SK-N-SH (cell line): Measurements from ENCODE around the gene CLEC4G. TPM values are rescaled to one million over a fixed set of nuclear protein-coding genes. Genes with fewer than 3 reads are reported as not detected.
"Not testable (repeated sequence)": the region's sequence is repeated elsewhere in the genome, so short reads cannot be mapped to it uniquely, and the experiment has no call there.

ENCODE experiments used
- CTCF ChIA-PET: fragments of 300-600, 350-600 bp; formaldehyde crosslinking; extraction: SDS; loops from one replicate; lab custom pipeline; 2021; lab: Yijun Ruan, JAX
- POLR2A ChIA-PET: fragments of 350-600 bp; sonication (Branson Sonifier 250); formaldehyde crosslinking; extraction: SDS; loops from one replicate; lab custom pipeline; 2020; ENCODE audit warnings: antibody characterized with exemption, inconsistent platforms; lab: Yijun Ruan, JAX
- DNase-seq: peaks from one replicate; pipeline ENCODE4 v3.0.0; 2012
- H2AFZ ChIP-seq: fragments of 200-600 bp; sonication (generic); 2 replicates; pipeline ENCODE4 v1.8.1; 2016; ENCODE audit warnings: antibody characterized with exemption, mild to moderate bottlenecking, low read depth
- H3F3A ChIP-seq: fragments of 200-600 bp; sonication (generic); replicated peaks from 2 replicates; pipeline ENCODE3; 2016; ENCODE audit warnings: antibody characterized with exemption, mild to moderate bottlenecking; ENCODE audit not compliant: insufficient read depth
- H3K27ac ChIP-seq, 2 experiments: fragments of 200-500 bp in 1 of 2; fragments of 200-600 bp in 1 of 2; sonication (Bioruptor generic) in 1 of 2; sonication (generic), shearing (Covaris generic) in 1 of 2; 2 replicates each; pipeline versions ENCODE4 v1.5.1 to v1.6.1; 2014 to 2016; ENCODE audit warnings: low read depth in 2 of 2, inconsistent platforms in 1 of 2, low read length in 1 of 2, mild to moderate bottlenecking in 1 of 2, mixed read lengths in 1 of 2
- H3K27me3 ChIP-seq: fragments of 200-600 bp; sonication (generic), shearing (Covaris generic); 2 replicates; pipeline ENCODE4 v1.6.1; 2016; ENCODE audit warnings: mixed run types; ENCODE audit not compliant: insufficient read depth
- H3K36me3 ChIP-seq, 2 experiments: fragments of 200-500 bp in 1 of 2; fragments of 200-600 bp in 1 of 2; sonication (Bioruptor generic) in 1 of 2; sonication (generic) in 1 of 2; replicated peaks in 1 of 2; 2 replicates each; pipeline versions ENCODE3 to v1.5.1; 2014 to 2016; ENCODE audit warnings: low read length in 1 of 2, mild to moderate bottlenecking in 1 of 2; ENCODE audit not compliant: insufficient read depth in 2 of 2, control insufficient read depth in 1 of 2
- H3K4me1 ChIP-seq, 2 experiments: fragments of 200-500 bp in 1 of 2; fragments of 200-600 bp in 1 of 2; sonication (Bioruptor generic) in 1 of 2; sonication (generic), shearing (Covaris generic) in 1 of 2; 2 replicates each; pipeline versions ENCODE4 v1.5.1 to v1.6.1; 2014 to 2016; ENCODE audit warnings: low read depth in 1 of 2, low read length in 1 of 2, mixed run types in 1 of 2; ENCODE audit not compliant: insufficient read depth in 2 of 2, control insufficient read depth in 1 of 2
- H3K4me2 ChIP-seq: fragments of 200-600 bp; sonication (generic), shearing (Covaris generic); 2 replicates; pipeline ENCODE4 v1.6.1; 2017; ENCODE audit warnings: mixed run types
- H3K4me3 ChIP-seq, 2 experiments: fragments of 200-500 bp in 1 of 2; fragments of 200-600 bp in 1 of 2; sonication (Bioruptor generic) in 1 of 2; sonication (generic), shearing (Covaris generic) in 1 of 2; 2 replicates each; pipeline versions ENCODE4 v1.5.1 to v1.8.1; 2014 to 2016; ENCODE audit warnings: low read depth in 2 of 2, inconsistent platforms in 1 of 2, low read length in 1 of 2, mild to moderate bottlenecking in 1 of 2, mixed read lengths in 1 of 2, moderate library complexity in 1 of 2
- H3K79me2 ChIP-seq: fragments of 200-600 bp; sonication (generic); 2 replicates; pipeline ENCODE4 v1.8.1; 2017; ENCODE audit warnings: mild to moderate bottlenecking; ENCODE audit not compliant: insufficient read depth
- H3K9ac ChIP-seq: fragments of 200-600 bp; sonication (generic); 2 replicates; pipeline ENCODE4 v1.6.1; 2017; ENCODE audit warnings: mixed run types
- H3K9me2 ChIP-seq: fragments of 200-600 bp; sonication (generic); 2 replicates; pipeline ENCODE4 v1.6.1; 2017; ENCODE audit warnings: mixed run types
- H3K9me3 ChIP-seq: fragments of 200-600 bp; sonication (generic); 2 replicates; pipeline ENCODE4 v1.6.1; 2017; ENCODE audit warnings: mixed run types, mild to moderate bottlenecking, moderate library complexity
- H4K20me1 ChIP-seq: fragments of 200-600 bp; sonication (generic); 2 replicates; pipeline ENCODE4 v1.6.1; 2017; ENCODE audit warnings: mild to moderate bottlenecking, mixed run types; ENCODE audit not compliant: insufficient read depth
- CTCF ChIP-seq: fragments of 200-600 bp; sonication (generic); IDR thresholded peaks from 2 replicates; pipeline ENCODE4 v1.6.1; 2017; ENCODE audit warnings: antibody characterized with exemption, mild to moderate bottlenecking, moderate library complexity
- EP300 ChIP-seq, 2 experiments: IDR thresholded peaks; 2 replicates each; pipeline versions ENCODE4 v1.4.0 to v1.6.1; 2012; ENCODE audit warnings: borderline replicate concordance in 1 of 2, low read depth in 1 of 2, low read length in 1 of 2
- EZH2phosphoT487 ChIP-seq: fragments of 200-600 bp; sonication (generic); IDR thresholded peaks from 2 replicates; pipeline ENCODE4 v1.6.1; 2017; ENCODE audit warnings: low read depth, mixed run types, mild to moderate bottlenecking, antibody characterized with exemption, moderate library complexity, borderline replicate concordance
- GABPA ChIP-seq: IDR thresholded peaks from 2 replicates; pipeline ENCODE4 v1.4.0; 2012; ENCODE audit warnings: low read depth, mild to moderate bottlenecking
- IRF3 ChIP-seq: fragments of 150-350 bp; IDR thresholded peaks from 2 replicates; pipeline ENCODE4 v1.6.1; 2016; ENCODE audit warnings: mild to moderate bottlenecking, low read depth, low read length
- JUND ChIP-seq: IDR thresholded peaks from 2 replicates; pipeline ENCODE4 v1.4.0; 2012
- MAX ChIP-seq: IDR thresholded peaks from 2 replicates; pipeline ENCODE4 v1.4.0; 2012; ENCODE audit warnings: low read depth
- MXI1 ChIP-seq: IDR thresholded peaks from 2 replicates; pipeline ENCODE4 v1.6.1; 2012; ENCODE audit warnings: mild to moderate bottlenecking, low read depth, low read length, improper control_type of control experiment
- POLR2AphosphoS5 ChIP-seq: IDR thresholded peaks from 2 replicates; pipeline ENCODE4 v1.6.1; 2012; ENCODE audit warnings: low read depth, low read length
- RCOR1 ChIP-seq: fragments of 150-350 bp; IDR thresholded peaks from 2 replicates; pipeline ENCODE4 v1.6.1; 2017; ENCODE audit warnings: antibody characterized with exemption, low read length
- REST ChIP-seq: IDR thresholded peaks from 2 replicates; pipeline ENCODE4 v1.6.1; 2012; ENCODE audit warnings: mild to moderate bottlenecking, low read depth, low read length, moderate library complexity
- RFX5 ChIP-seq: IDR thresholded peaks from 2 replicates; pipeline ENCODE4 v1.6.1; 2012; ENCODE audit warnings: mild to moderate bottlenecking, improper control_type of control experiment, low read length
- RXRA ChIP-seq: IDR thresholded peaks from 2 replicates; pipeline ENCODE4 v1.4.0; 2012; ENCODE audit warnings: low read depth, mild to moderate bottlenecking, borderline replicate concordance
- TAF1 ChIP-seq: IDR thresholded peaks from 2 replicates; pipeline ENCODE4 v1.6.1; 2012; ENCODE audit warnings: low read depth, mild to moderate bottlenecking, low read length, moderate library complexity, borderline replicate concordance
- WGBS: methylation state at CpG from one replicate; pipeline ENCODE4 v1.1.6; 2017; ENCODE audit warnings: low lambda C conversion rate; 5-methylcytosine and 5-hydroxymethylcytosine counted together
- polyA plus RNA-seq, 3 experiments: library from polyadenylated mRNA; depleted of rRNA; stranded (reverse); fragments of >200 nt; gene quantifications; 2 replicates each; pipeline ENCODE4 v1.2.3, GENCODE V29; 2012

The CLEC4G gene
- polyA plus RNA-seq, 1 of the 3 experiments (the other 2 are of a cell fraction): not detected

- H3K27ac ChIP-seq, H3K9ac ChIP-seq, H4K20me1 ChIP-seq, H3K9me2 ChIP-seq, H3F3A ChIP-seq, DNase-seq, H3K79me2 ChIP-seq, H3K36me3 ChIP-seq, H2AFZ ChIP-seq, H3K9me3 ChIP-seq, CTCF ChIA-PET, H3K4me3 ChIP-seq, H3K4me1 ChIP-seq, POLR2A ChIA-PET, H3K4me2 ChIP-seq: not testable (repeated sequence)
- H3K27me3 ChIP-seq: peaks cover 46% of the 10 kb centered on the region
- WGBS: no CpG with 5 or more reads among the region's 2 CpGs
These were observed 33.1 kb upstream of the CLEC4G start for GRCh38 chr19:7765043-7765442.

GRCh38 chr19:7764157-7764556 lies 32.2 kb upstream of the CLEC4G start:
- DNase-seq, H3K4me3 ChIP-seq, H3K36me3 ChIP-seq, H3K79me2 ChIP-seq, H3F3A ChIP-seq, H3K9me2 ChIP-seq, H3K9ac ChIP-seq, H3K4me2 ChIP-seq, POLR2A ChIA-PET, H3K9me3 ChIP-seq, H3K27ac ChIP-seq, CTCF ChIA-PET, H3K4me1 ChIP-seq, H2AFZ ChIP-seq, H4K20me1 ChIP-seq: not testable (repeated sequence)
- peaks cover 43% of the 10 kb centered on the region for H3K27me3 ChIP-seq
- 4% methylated on average over 3 of the region's 3 CpGs for whole genome bisulfite sequencing

GRCh38 chr19:7763696-7764095 lies 31.8 kb upstream of the CLEC4G start:
- 0% methylated on average over 1 of the region's 1 CpG for WGBS
- Histone ChIP-seq H3K9ac (no peak overlapping the region), H3F3A (no peaks in the 10 kb centered on the region), H3K4me3 (no peak overlapping the region), H3K36me3 (no peaks in the 10 kb centered on the region), H3K4me1 (no peaks in the 10 kb centered on the region), H3K9me2 (no peaks in the 10 kb centered on the region), H3K4me2 (no peak overlapping the region), H4K20me1 (no peaks in the 10 kb centered on the region), H3K79me2 (no peaks in the 10 kb centered on the region)
- ChIA-PET CTCF (interaction anchor here (0.7 to 1.6 kb wide), 3 partner anchors 36 to 417 kb away, joined by 3 to 5 read pairs (median 4); partner anchors contain the start of gene TRAPPC5), POLR2A (no interaction called here)
- no peak for DNase-seq
- no peak for TF ChIP-seq MXI1
- no peak for TF ChIP-seq EP300 (IDR thresholded peaks at IDR 0.05; ENCODE audit: borderline replicate concordance in 1 of 2, low read depth in 1 of 2, low read length in 1 of 2)
- no peak for TF ChIP-seq IRF3
- no peak for TF ChIP-seq POLR2AphosphoS5
- TF ChIP-seq MAX: no peak
- TF ChIP-seq CTCF: no peak
- TF ChIP-seq EZH2phosphoT487: no peak
- no peak for TF ChIP-seq REST
- no peak for TF ChIP-seq RFX5
- no peak for TF ChIP-seq RCOR1
- no peak for TF ChIP-seq JUND
- no peak for TF ChIP-seq GABPA
- TF ChIP-seq RXRA: no peak
- no peak for TF ChIP-seq TAF1
- TF ChIP-seq, all 33 proteins: peak for 0
- H3K9me3 ChIP-seq: no peaks in the 10 kb centered on the region; the same call in 1 of the 2 replicates
- H3K27ac ChIP-seq: no peak overlapping the region
- no peak overlapping the region for H2AFZ ChIP-seq
- H3K27me3 ChIP-seq: peaks cover 40% of the 10 kb centered on the region
